HG03095 (cell line): ENCODE data around the gene PANK4.
"Not testable (repeated sequence)": the region's sequence is repeated elsewhere in the genome, so short reads cannot be mapped to it uniquely, and the experiment has no call there.

Experiments
- ATAC-seq: cut with Tn5 transposase; IDR thresholded peaks from one replicate; pipeline ENCODE4 v1.9.1; 2021; ENCODE audit warnings: moderate library complexity; ENCODE audit not compliant: unreplicated experiment

Gene PANK4

DNA sequence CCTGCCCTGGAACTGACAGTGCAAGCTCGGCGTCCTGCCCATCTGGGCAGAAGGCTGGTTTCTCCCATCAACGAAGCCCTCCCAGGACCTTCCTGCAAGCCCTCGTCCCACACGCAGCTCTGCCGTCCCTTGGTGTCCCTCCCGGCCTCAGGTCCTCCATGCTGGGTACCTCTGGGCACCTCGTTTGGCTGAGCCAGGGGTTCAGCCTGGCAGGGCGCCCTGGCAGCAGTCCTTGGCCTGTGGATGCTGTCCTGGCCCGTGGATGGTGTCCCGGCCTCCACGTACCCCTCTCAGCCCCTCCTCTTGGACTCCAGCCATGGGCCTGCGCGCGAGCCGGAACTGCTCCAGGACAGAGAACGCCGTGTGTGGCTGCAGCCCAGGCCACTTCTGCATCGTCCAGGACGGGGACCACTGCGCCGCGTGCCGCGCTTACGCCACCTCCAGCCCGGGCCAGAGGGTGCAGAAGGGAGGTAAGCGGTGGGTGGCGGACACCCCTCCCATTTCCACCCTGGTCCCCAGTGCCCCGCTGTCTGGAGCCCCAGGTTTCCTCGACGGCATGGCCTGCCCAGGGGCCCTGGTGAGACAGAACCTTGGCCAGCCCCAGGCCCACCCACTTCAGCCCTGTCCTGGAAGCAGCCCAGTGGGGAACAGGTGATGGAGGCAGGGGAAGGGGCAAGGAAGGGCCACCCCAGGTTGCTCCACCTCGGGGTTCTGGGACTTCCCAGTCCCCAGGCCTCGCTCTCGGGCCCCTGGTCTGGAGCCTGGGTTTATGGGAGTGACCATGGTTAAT, 33.3 kb upstream of the PANK4 start:
- ATAC-seq: no peak

DNA sequence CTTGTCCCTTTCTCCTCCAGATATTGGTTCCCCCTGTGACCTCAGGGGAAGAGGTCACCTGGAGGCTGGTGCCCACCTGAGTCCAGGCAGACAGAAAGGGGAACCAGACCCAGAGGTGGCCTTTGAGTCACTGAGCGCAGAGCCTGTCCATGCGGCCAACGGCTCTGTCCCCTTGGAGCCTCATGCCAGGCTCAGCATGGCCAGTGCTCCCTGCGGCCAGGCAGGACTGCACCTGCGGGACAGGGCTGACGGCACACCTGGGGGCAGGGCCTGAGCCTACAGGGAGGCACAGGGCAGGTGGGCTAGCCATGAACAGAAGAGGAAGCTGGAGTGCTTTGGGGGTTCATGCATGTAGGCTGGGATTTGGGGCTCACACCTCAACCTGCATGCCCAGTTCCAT, 32.5 kb upstream of the PANK4 start:
- no peak for ATAC-seq

DNA sequence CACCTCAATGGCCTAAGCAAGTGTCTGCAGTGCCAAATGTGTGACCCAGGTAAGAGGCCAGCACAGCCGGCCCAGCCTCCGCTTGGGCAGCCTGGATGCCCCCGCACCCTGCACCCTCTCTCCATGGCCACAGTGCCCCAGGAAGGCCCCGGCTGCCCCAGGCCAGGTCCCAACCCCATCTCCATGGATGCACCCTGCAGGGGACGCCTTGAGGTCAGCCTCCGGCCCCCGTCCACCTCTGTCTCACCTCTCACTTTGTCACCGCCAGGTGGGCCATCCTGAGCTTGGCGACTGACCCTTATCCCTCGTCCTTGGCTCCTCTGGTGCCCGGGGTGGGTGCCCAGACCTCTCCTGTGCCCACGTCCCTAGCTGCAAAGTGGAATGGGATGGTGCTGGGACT, 32.0 kb upstream of the PANK4 start:
- no peak for ATAC-seq

DNA sequence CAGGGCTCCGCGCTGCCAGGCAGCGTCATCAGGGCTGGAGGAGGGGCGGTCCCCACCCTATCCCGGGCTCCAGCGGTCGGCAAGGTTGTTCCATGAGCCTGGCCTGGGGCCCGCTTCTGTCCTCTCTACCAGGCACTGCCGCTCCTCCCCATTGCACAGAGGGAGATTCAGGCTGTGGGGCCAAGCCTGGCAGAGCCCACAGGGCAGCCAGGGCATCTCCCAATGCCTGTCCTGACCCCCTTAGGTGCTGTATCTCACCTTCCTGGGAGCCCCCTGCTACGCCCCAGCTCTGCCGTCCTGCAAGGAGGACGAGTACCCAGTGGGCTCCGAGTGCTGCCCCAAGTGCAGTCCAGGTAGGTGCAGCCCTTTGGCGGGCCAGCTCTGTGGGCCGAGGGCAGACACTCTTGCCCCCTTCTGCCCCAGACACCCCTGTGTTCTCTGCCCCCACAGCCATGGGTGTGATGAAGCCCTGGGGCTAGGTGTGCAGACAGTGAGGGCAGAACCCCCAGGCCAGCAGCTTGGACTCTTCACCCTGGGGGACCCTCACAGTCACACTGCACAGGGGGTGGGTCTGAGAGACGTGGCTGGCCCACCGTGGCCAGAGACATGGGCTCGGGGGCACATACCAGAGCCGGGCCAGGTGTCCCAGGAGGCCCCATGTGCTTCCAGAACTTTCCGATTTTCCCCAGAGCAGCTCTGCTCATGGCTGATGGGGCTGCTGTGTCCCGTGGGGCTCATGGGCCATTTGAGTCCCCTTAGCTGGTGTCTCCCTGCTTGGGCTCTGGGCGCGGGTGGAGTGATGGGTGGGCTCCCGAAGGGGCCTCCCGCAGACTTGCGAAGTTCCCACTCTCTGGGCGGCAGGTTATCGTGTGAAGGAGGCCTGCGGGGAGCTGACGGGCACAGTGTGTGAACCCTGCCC, 31.3 kb upstream of the PANK4 start:
- no peak for ATAC-seq

DNA sequence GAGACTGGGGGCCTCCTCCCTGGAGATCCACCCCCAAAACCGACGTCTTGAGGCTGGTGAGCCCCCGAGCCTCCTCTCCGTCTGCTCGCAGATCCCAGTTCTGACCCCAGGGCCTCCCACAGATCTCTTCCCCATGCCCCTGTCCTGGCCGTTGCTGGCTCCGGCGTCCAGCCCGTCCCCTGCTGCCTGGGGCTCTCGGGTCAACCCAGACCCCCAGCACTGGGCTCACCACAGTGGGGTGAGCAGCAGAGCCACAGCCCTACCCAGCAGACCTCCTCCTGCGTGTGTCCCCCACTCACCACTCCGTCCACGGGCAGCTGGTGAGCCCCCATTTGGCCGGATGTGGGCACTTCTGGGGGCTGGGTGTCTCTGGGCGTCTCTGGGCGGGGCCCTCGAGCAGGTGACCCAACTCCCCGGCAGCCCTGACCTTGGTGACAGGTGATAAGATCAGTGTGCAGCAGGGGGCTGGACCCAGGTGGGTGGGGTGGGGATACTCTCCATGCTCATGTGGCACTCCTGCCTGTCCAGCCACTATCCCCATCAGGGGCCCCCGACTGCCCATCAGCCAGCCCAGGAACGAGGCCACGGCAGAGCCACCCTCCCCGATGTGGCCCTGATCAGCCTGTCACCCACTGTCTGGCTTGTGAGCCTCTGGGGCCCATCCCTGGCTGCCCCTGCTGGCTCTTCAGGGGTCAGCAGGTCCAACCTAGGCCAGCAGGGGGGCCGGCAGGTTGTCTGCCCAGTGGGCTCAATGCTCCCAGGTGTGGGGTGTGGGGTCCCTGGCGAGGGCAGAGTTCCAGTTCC, 30.5 kb upstream of the PANK4 start:
- ATAC-seq: no peak

GRCh38 chr1:2556277-2556677, 29.9 kb upstream of the PANK4 start, which contains the start of gene TNFRSF14:
Gene TNFRSF14, plus strand, starts transcription at chr1:2556371. Its CDS starts 294 bp downstream, at chr1:2556665.
- peak; percentile 22 for ATAC-seq

GRCh38 chr1:2555634-2556276, 29.4 kb upstream of the PANK4 start:
- ATAC-seq: peak; percentile 28

GRCh38 chr1:2554621-2555387, 28.4 kb upstream of the PANK4 start:
- no peak for ATAC-seq

DNA sequence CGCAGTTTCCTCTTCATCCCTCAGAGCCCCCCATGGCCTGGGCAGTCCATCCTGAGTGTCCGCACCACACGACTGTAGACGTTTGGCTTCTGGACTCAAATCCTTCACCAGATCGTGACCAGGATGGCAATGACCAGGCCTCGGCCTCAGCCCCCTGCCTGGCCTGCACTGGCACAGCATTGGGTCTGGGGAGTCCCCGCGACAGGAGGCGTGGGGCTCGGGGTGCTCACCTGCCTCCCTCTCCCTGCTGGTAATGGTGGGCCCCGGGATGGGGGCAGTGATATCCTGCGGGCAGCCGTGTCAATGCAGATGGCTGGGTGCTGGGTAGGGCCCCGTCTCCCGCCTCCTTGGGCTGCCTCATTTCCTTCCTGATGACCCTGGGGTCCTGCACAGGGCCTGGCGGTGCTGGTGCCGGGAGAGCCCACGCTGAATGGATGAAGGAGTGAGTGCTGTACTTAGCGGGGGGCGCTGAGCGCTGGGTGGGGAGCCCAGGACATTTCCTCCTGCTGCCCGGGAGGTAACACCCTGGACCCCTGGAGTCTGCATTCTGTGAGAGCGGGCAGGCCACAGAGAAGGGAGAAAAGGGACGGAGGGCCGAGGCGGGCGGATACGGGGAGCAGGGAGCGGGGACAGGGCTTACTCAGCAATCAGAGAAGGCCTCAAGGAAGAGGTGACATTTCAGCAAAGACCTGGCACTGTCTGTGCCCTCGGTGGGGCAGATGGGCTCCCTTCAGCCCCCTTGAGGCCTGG, 27.6 kb upstream of the PANK4 start:
- ATAC-seq: no peak

DNA sequence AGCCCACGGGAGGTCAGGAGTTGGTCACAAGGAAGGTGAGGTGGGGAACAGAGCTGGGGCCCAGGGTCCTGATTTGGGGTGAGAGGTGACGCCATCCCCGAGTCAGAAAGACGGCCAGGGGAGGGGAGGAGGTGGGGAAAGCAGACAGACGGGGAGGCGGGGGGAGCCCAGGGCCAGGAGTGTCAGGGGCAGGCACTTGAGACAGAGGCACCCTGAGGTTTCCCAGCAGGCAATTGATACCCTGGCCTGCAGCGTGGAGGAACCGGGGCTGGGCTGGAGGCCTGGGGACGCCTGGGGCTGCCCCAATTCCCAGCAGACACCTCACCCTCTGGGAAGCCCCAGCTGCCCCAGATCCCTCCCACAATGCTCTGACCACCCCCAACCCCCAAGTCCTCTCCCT, 26.7 kb upstream of the PANK4 start:
- ATAC-seq: not testable (repeated sequence)

- ATAC-seq: no peak
Measured at GRCh38 chr1:2552189-2552588, 25.8 kb upstream of the PANK4 start.

DNA sequence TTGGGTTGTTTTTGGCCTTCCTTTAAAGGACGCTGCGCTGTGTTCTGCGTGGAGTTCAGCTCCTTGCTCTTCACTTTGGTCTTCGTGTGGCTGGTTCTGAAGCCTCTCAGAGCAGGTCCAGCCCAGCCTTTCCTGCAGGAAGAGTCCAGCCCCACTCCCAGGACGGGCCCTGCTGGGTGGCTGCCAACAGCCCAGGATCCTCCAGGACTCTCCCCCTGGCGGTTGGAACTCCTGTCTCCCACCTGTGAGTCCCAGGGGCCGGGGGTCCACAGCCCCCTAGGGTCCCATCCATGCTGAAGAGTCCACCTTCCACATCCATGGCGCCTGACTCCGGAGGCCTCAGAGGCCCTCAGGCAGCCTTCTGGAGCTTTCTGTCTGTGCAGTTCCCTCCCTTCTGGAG, 25.1 kb upstream of the PANK4 start:
- not testable (repeated sequence) for ATAC-seq

DNA sequence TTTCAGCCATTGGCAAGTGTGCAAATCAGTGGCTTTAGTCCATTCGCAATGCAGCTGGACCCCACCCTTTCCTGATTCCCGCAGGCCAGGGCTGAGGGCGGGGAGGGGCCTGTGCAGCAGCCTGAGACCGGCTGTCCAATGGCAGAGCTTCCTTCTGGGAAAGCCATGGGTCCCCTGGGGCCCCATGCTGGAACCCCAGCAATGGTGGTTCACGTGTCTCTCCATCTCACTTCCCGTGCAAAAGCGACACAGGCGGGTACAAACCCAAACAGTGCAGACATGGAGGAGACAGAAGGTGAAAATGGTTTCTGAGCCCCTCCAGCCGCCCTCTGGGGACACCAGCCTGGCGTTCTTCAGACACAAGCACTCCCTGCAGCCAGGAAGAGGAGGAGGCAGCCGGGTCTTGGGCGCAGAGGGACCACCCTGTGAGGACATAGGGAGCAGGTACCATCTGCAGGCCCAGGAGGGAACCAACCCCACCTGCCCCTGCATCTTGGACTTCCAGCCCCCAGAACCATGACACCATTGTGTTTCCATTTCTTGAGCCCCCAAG, 24.0 kb upstream of the PANK4 start:
- ATAC-seq: not testable (repeated sequence)

GRCh38 chr1:2549367-2550029, 23.1 kb upstream of the PANK4 start:
- not testable (repeated sequence) for ATAC-seq

DNA sequence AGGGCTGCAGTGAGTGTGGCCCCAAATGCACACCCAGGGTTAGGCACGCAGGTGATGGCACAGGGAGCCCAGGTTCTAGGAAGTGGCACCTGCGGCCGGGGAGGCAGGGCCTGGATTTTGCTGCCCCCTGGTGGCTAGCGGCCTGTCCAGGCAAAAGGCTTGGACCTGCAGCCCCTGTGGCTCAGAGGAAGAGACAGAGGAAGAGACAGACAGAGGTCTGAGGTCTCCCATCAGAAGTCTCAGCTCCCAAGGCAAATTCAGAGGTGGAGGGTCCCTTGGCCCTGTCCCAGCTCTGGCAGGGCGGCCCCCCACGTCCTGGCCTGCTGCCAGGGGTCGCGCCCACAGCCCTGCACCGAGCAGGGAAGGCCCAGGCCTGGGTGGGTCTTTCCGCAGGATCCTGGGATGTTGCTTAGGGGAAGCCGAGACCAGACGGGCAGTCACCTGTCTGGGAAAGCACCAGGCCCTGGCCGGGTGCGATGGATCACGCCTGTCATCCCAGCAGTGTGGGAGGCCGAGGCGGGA, 21.7 kb upstream of the PANK4 start:
- no peak for ATAC-seq

- no peak for ATAC-seq
Measured at GRCh38 chr1:2547210-2548067, 21.0 kb upstream of the PANK4 start.
